H1 (cell line): Measurements from ENCODE around the gene ATF3. TPM values are rescaled to one million over a fixed set of nuclear protein-coding genes. Genes with fewer than 3 reads are reported as not detected.

Source experiments
- CREB1 ChIP-seq: IDR thresholded peaks from 2 replicates; pipeline ENCODE4 v1.6.1; 2012; ENCODE audit warnings: inconsistent platforms
- CTBP2 ChIP-seq: IDR thresholded peaks from 2 replicates; pipeline ENCODE4 v1.7.0; 2011; ENCODE audit warnings: borderline replicate concordance, mild to moderate bottlenecking, moderate library complexity, mixed read lengths, low read length; ENCODE audit not compliant: insufficient read depth, insufficient read length
- FOSL1 ChIP-seq: IDR thresholded peaks from 2 replicates; pipeline ENCODE4 v1.6.1; 2011; ENCODE audit warnings: mild to moderate bottlenecking, low read depth, low read length, moderate library complexity; ENCODE audit not compliant: insufficient read depth
- SP4 ChIP-seq: IDR thresholded peaks from 2 replicates; pipeline ENCODE4 v1.6.1; 2012; ENCODE audit warnings: low read length, inconsistent platforms
- TBP ChIP-seq: IDR thresholded peaks from 2 replicates; pipeline ENCODE4 v1.6.1; 2011; ENCODE audit warnings: low read depth, low read length, improper control_type of control experiment
- polyA plus RNA-seq, 7 experiments: library from polyadenylated mRNA; depleted of rRNA in 3 of 7; stranded (reverse) in 5 of 7; unstranded in 2 of 7; fragments of >200 nt in 5 of 7; fragments of 200-250 nt in 2 of 7; gene quantifications; 1 replicate in 5 of 7; 2 replicates in 1 of 7; 4 replicates in 1 of 7; pipeline versions ENCODE4 v1.2.1 to v1.2.3, GENCODE V29; 2011 to 2013; ENCODE audit warnings: missing spikeins in 2 of 7, mixed read lengths in 2 of 7
- total RNA-seq: library from RNA; stranded (reverse); fragmentation: NEBNext Ultra II Directional; extraction: Animal tissue kit (Norgen Biotek cat#: 25700); gene quantifications from 2 replicates; pipeline ENCODE4 v1.2.1, GENCODE V29; 2021
- TF ChIP-seq, protein P1 (sequence below), 3 experiments: IDR thresholded peaks; 1 replicate in 2 of 3; 2 replicates in 1 of 3; pipeline versions ENCODE4 v1.5.1 to v1.6.1; 2011; ENCODE audit warnings: low read length in 3 of 3, mild to moderate bottlenecking in 3 of 3, inconsistent platforms in 2 of 3, low read depth in 1 of 3, moderate library complexity in 1 of 3; ENCODE audit not compliant: insufficient read depth in 1 of 3; ENCODE audit errors: control extremely low read depth in 1 of 3
- TF ChIP-seq, protein P2 (sequence below): IDR thresholded peaks from 2 replicates; pipeline ENCODE4 v1.6.1; 2011; ENCODE audit warnings: low read depth, mild to moderate bottlenecking, low read length; ENCODE audit not compliant: insufficient read depth

ATF3 gene
- total and polyA plus RNA-seq, 2 of the 8 experiments (the other 6 are each of a cell fraction or from before 2014, with no cell fraction given), result 12.2 to 27.7 TPM

DNA sequence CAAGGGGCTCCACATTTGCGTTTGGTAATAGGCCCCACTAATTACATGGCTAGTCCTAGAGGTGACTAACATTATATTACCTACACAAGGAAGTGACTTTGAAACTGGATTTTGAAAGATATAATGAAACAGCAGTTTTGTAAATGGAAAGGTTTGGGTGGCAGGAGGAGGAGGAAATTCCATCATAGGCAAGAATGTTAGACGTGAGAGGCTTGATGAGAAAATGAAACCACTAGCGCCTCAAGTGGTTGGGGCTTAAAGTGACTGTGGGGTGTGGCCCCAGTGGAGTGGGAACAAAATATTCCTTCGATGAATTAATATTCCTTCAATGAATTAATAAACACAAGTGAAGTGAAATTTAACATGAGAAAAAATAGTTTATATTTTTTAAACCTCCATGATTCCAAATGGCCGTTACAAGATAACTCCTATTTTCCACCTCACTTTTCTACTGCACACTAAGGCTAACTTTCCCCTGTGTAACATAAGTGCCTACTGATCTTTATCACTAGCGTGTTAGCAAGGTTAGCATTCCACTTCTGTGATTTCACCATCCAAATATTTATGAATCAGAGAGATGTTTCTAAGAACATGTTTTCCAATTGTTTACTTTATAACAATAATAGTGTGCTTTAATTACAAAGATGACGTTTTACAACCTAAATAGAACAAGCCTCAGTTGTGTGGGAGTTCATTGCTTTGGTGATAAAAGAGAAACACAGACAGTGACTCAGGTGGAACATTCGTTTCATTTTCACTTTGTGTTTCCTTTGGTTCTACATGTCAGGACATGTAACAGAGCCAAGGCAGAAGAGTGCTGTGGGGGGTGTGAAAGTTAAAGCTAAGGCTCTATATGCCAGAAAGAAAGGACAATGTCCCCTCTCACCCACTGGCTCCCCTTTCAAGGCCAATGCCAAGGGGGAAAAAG, 12.5 kb upstream of the ATF3 start (continued):
- TF ChIP-seq SP4 (no peak), CREB1 (no peak), FOSL1 (no peak), CTBP2 (no peak), TBP (no peak)
- TF ChIP-seq, protein P1, sequence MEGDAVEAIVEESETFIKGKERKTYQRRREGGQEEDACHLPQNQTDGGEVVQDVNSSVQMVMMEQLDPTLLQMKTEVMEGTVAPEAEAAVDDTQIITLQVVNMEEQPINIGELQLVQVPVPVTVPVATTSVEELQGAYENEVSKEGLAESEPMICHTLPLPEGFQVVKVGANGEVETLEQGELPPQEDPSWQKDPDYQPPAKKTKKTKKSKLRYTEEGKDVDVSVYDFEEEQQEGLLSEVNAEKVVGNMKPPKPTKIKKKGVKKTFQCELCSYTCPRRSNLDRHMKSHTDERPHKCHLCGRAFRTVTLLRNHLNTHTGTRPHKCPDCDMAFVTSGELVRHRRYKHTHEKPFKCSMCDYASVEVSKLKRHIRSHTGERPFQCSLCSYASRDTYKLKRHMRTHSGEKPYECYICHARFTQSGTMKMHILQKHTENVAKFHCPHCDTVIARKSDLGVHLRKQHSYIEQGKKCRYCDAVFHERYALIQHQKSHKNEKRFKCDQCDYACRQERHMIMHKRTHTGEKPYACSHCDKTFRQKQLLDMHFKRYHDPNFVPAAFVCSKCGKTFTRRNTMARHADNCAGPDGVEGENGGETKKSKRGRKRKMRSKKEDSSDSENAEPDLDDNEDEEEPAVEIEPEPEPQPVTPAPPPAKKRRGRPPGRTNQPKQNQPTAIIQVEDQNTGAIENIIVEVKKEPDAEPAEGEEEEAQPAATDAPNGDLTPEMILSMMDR (IDR thresholded peaks at IDR 0.05; ENCODE audit: control extremely low read depth in 1 of 3, insufficient read depth in 1 of 3, low read depth in 1 of 3, low read length in 3 of 3), result peak; percentile 57 to 67 (median 60)
- TF ChIP-seq, protein P2, sequence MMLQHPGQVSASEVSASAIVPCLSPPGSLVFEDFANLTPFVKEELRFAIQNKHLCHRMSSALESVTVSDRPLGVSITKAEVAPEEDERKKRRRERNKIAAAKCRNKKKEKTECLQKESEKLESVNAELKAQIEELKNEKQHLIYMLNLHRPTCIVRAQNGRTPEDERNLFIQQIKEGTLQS, result no peak
- TF ChIP-seq, all 59 proteins: peak for 4
